ENCODE results near the gene ATP1A2. TPM values are rescaled to one million over a fixed set of nuclear protein-coding genes. Genes with fewer than 3 reads are reported as not detected.
A peak's percentile ranks its signal among the peaks of the same experiment; 100 is the strongest.

Gene ATP1A2
- total and polyA plus RNA-seq, 2 of the 8 experiments (the other 6 are each of a cell fraction or from before 2014, with no cell fraction given) = 39.7 to 40.8 TPM

GRCh38 chr1:160081261-160081936, 34.2 kb upstream of the ATP1A2 start, which contains the start of gene KCNJ9:
Gene KCNJ9 (plus strand): TSS chr1:160081538. CDS start chr1:160084031, 2,493 bp downstream.
- Histone ChIP-seq H3K4me3 (ENCODE audit: extremely low read depth in 1 of 4, insufficient read depth in 2 of 4, low read depth in 3 of 4, low read length in 4 of 4) (no peak within 1 kb of the TSS), H2BK5ac (ENCODE audit: low read depth, low read length) (no peak within 1 kb of the TSS), H2AFZ (ENCODE audit: low read length) (no peak within 1 kb of the TSS), H3K9ac (replicated peaks in 1 of 4; ENCODE audit: extremely low read depth in 1 of 4, low read depth in 3 of 4, low read length in 3 of 4) (no peak within 1 kb of the TSS), H3K79me2 (ENCODE audit: control insufficient read depth in 1 of 2, insufficient read depth in 2 of 2, low read length in 2 of 2) (no peaks in the 10 kb centered on the region), H3K79me1 (ENCODE audit: low read depth, low read length) (no peaks in the 10 kb centered on the region), H3K56ac (replicated peaks; ENCODE audit: insufficient read length, low read depth, low read length) (no peak within 1 kb of the TSS), H4K20me1 (replicated peaks in 1 of 2; ENCODE audit: control insufficient read depth in 1 of 2, insufficient read depth in 2 of 2, low read length in 2 of 2) (no peaks in the 10 kb centered on the region), H3K18ac (ENCODE audit: extremely low read depth, low read length) (no peak within 1 kb of the TSS), H2AK5ac (ENCODE audit: low read depth, low read length) (no peak within 1 kb of the TSS), H2BK12ac (ENCODE audit: low read depth, low read length) (0 out of 2 replicates have a peak within 1 kb of the TSS, but pooled peaks have one; percentile 65), H3K36me3 (ENCODE audit: control insufficient read depth in 2 of 4, insufficient read depth in 4 of 4, low read length in 3 of 4) (peaks cover 0 to 5% (median 0%) of the 10 kb centered on the region in 4 experiments; a peak in 1 of 8 replicates), H3K4ac (replicated peaks; ENCODE audit: insufficient read length, low read depth, low read length) (no peak within 1 kb of the TSS), H2BK15ac (ENCODE audit: low read length) (no peak within 1 kb of the TSS), H3K14ac (ENCODE audit: insufficient read length) (no peak within 1 kb of the TSS), H3K23me2 (ENCODE audit: low read depth, low read length) (no peaks in the 10 kb centered on the region; the same call in 1 of the 2 replicates), H3K4me1 (replicated peaks in 1 of 4; ENCODE audit: control insufficient read depth in 3 of 4, insufficient read depth in 4 of 4, low read length in 3 of 4) (peaks cover 0 to 5% (median 3%) of the 10 kb centered on the region in 4 experiments; a peak in 4 of 7 replicates), H2BK120ac (replicated peaks; ENCODE audit: low read depth, low read length) (no peak within 1 kb of the TSS), H3K27me3 (replicated peaks in 1 of 4; ENCODE audit: control insufficient read depth in 3 of 4, extremely low read depth in 1 of 4, insufficient read depth in 3 of 4, low read length in 3 of 4) (peaks cover 0 to 43% (median 30%) of the 10 kb centered on the region in 4 experiments; a peak in 6 of 7 replicates), H2BK20ac (ENCODE audit: low read length) (no peak within 1 kb of the TSS), H3K4me2 (ENCODE audit: insufficient read depth in 1 of 2, low read depth in 2 of 2, low read length in 2 of 2) (no peak within 1 kb of the TSS), H3K23ac (ENCODE audit: insufficient read length) (no peak within 1 kb of the TSS), H4K8ac (ENCODE audit: extremely low read depth, insufficient read depth, low read length) (no peak within 1 kb of the TSS), H3K9me3 (ENCODE audit: insufficient read depth in 2 of 2, low read depth in 1 of 2, low read length in 1 of 2) (peaks cover 0 to 4% of the 10 kb centered on the region in 2 experiments; a peak in 1 of 4 replicates), H3K27ac (ENCODE audit: low read depth, low read length) (no peak within 1 kb of the TSS), H4K91ac (replicated peaks; ENCODE audit: insufficient read length, low read length) (no peak within 1 kb of the TSS), H4K5ac (ENCODE audit: insufficient read length, low read depth, low read length) (no peak within 1 kb of the TSS)
- ChIA-PET POLR2A (ENCODE audit: partially characterized antibody) (interaction anchor here (1.0 to 3.5 kb wide), 9 partner anchors 9 to 35 kb away, joined by 3 to 23 read pairs (median 4); partner anchors contain the start of genes IGSF8 and KCNJ10), CTCF (ENCODE audit: partially characterized antibody) (interaction anchor here (0.7 to 50.1 kb wide), 12 partner anchors 14 to 210 kb away, joined by 3 to 1874 read pairs (median 3); partner anchors contain the start of genes CASQ1, IGSF8 and KCNJ10)
- DNase-seq (ENCODE audit: low read depth in 1 of 2, low spot score in 2 of 2) (no peak), FAIRE-seq (no peak)
- WGBS, 2 experiments (ENCODE audit: extremely low coverage in 1 of 2, insufficient coverage in 1 of 2, insufficient read length in 1 of 2, insufficient replicate concordance in 2 of 2, low coverage in 1 of 2, low lambda C conversion rate in 2 of 2, missing lambda C conversion rate in 1 of 2) = 46% methylated on average over 12 of the region's 14 CpGs; no CpG with 5 or more reads in 1 of the 2 experiments
- TF ChIP-seq RXRA (IDR thresholded peaks at IDR 0.05; ENCODE audit: insufficient read depth, low read depth, low read length) (no peak), SP2 (IDR thresholded peaks at IDR 0.05; ENCODE audit: low read length) (no peak), ASH2L (IDR thresholded peaks at IDR 0.05; ENCODE audit: low read length) (no peak), BRCA1 (IDR thresholded peaks at IDR 0.05; ENCODE audit: low read depth, low read length) (no peak), EP300 (IDR thresholded peaks at IDR 0.05; ENCODE audit: borderline replicate concordance in 1 of 2, low read depth in 2 of 2, low read length in 2 of 2) (no peak), ZNF274 (IDR thresholded peaks at IDR 0.05; ENCODE audit: borderline replicate concordance, extremely low read depth, low read length) (no peak), CREB1 (IDR thresholded peaks at IDR 0.05) (no peak), SIN3A (conservative IDR thresholded peaks at IDR 0.05 in 1 of 2, IDR thresholded peaks at IDR 0.05 in 1 of 2; ENCODE audit: low read depth in 1 of 2, low read length in 2 of 2) (no peak)
